Hepatocyte (in vitro differentiated cells): ENCODE data around the gene LRP1B.

Experiments
- CTCF ChIP-seq: fragments of 200-600 bp; sonication (generic); IDR thresholded peaks from 2 replicates; pipeline ENCODE4 v1.5.1; 2016; ENCODE audit warnings: antibody characterized with exemption, mild to moderate bottlenecking; ENCODE audit not compliant: poor library complexity
- EZH2 ChIP-seq: fragments of 200-600 bp; sonication (generic); IDR thresholded peaks from 2 replicates; pipeline ENCODE4 v1.6.1; 2016; ENCODE audit warnings: antibody characterized with exemption, mild to moderate bottlenecking, borderline replicate concordance
- EZH2phosphoT487 ChIP-seq: fragments of 200-600 bp; sonication (generic); IDR thresholded peaks from one replicate; pipeline ENCODE4 v1.6.1; 2018; ENCODE audit warnings: antibody characterized with exemption, mild to moderate bottlenecking, low read depth, moderate library complexity; ENCODE audit not compliant: unreplicated experiment, severe bottlenecking

- no peak for TF ChIP-seq CTCF
- TF ChIP-seq EZH2: no peak
- no peak for TF ChIP-seq EZH2phosphoT487
Observed at GRCh38 chr2:140747090-140747489, 1383.7 kb downstream of the LRP1B start.
